Esophagus muscularis mucosa (tissue), 4 donors: ENCODE data around the gene DZIP1. TPM values are rescaled to one million over a fixed set of nuclear protein-coding genes. Genes with fewer than 3 reads are reported as not detected.

Source experiments
- DNase-seq: peaks from one replicate; pipeline ENCODE4 v3.0.0-alpha.2; 2017; ENCODE audit errors: extremely low spot score
- H3K27ac ChIP-seq, 4 donors: fragments of 200-600 bp; sonication (generic); replicated peaks in 1 of 4; 1 replicate in 3 of 4; 2 replicates in 1 of 4; pipeline ENCODE4 v1.5.1; 2016 to 2019; ENCODE audit warnings: mild to moderate bottlenecking in 1 of 4
- H3K27me3 ChIP-seq, 4 donors: fragments of 200-600 bp; sonication (generic); one replicate each; pipeline versions ENCODE4 v1.5.1 to v1.6.0; 2016 to 2019
- H3K36me3 ChIP-seq, 4 donors: fragments of 200-600 bp; sonication (generic); one replicate each; pipeline ENCODE4 v1.5.1; 2016 to 2019
- H3K4me1 ChIP-seq, 4 donors: fragments of 200-600 bp; sonication (generic); one replicate each; pipeline ENCODE4 v1.5.1; 2016 to 2019
- H3K4me3 ChIP-seq, 4 donors: fragments of 200-600 bp; sonication (generic); 1 replicate in 2 of 4; 2 replicates in 2 of 4; pipeline ENCODE4 v1.5.1; 2016 to 2019; ENCODE audit warnings: mild to moderate bottlenecking in 4 of 4, moderate library complexity in 1 of 4
- H3K9me3 ChIP-seq, 4 donors: fragments of 200-600 bp; sonication (generic); 1 replicate in 3 of 4; 2 replicates in 1 of 4; pipeline ENCODE4 v1.5.1; 2016 to 2019
- CTCF ChIP-seq, 3 experiments: fragments of 200-600 bp in 2 of 3; fragments of 450-650 bp in 1 of 3; sonication (generic) in 2 of 3; IDR thresholded peaks; one replicate each; pipeline ENCODE4 v1.5.1; 2017 to 2019; ENCODE audit warnings: antibody characterized with exemption in 3 of 3, mild to moderate bottlenecking in 2 of 3, moderate library complexity in 1 of 3
- EP300 ChIP-seq: sonication (generic); formaldehyde crosslinking; IDR thresholded peaks from one replicate; pipeline ENCODE4 v1.6.1; 2017; ENCODE audit warnings: antibody characterized with exemption
- POLR2A ChIP-seq: fragments of 450-650 bp; IDR thresholded peaks from one replicate; pipeline ENCODE4 v1.6.1; 2017; ENCODE audit warnings: antibody characterized with exemption, moderate library complexity, mild to moderate bottlenecking, low read depth
- POLR2AphosphoS5 ChIP-seq, 2 donors: sonication (generic); formaldehyde crosslinking; IDR thresholded peaks; one replicate each; pipeline ENCODE4 v1.6.1; 2017; ENCODE audit warnings: antibody characterized with exemption in 2 of 2
- WGBS: methylation state at CpG from one replicate; pipeline ENCODE4 v1.1.5; 2018; 5-methylcytosine and 5-hydroxymethylcytosine counted together
- intact Hi-C: fragments of 100-400 bp; cut with DNase I; formaldehyde crosslinking; loops from one replicate; pipeline ENCODE4 v1.15.1; 2023
- total RNA-seq, 4 donors: library from RNA; depleted of rRNA; stranded (reverse); fragments of >200 nt; gene quantifications; one replicate each; pipeline versions ENCODE4 v1.1.0 to v1.2.1, GENCODE V29; 2016

Gene DZIP1
- total RNA-seq, 4 donors from 2014 or later: 14.5 to 31.3 (median 22.2) TPM

GRCh38 chr13:95585867-95586266, 58.6 kb downstream of the DZIP1 start:
- WGBS: 97% methylated on average over 4 of the region's 4 CpGs
- no peaks in the 10 kb centered on the region for H3K4me1 ChIP-seq
- H3K36me3 ChIP-seq: peaks cover 4 to 81% (median 23%) of the 10 kb centered on the region in 4 donors
- intact Hi-C loops: no loop called here
- DNase-seq: no peak
- no peak overlapping the region for H3K4me3 ChIP-seq
- TF ChIP-seq POLR2AphosphoS5 (IDR thresholded peaks at IDR 0.05) (no peak), CTCF (IDR thresholded peaks at IDR 0.05) (no peak), POLR2A (no peak), EP300 (no peak)
- no peak overlapping the region for H3K27ac ChIP-seq
- H3K27me3 ChIP-seq: no peaks in the 10 kb centered on the region
- H3K9me3 ChIP-seq: no peaks in the 10 kb centered on the region

- Histone ChIP-seq H3K9me3 (no peaks in the 10 kb centered on the region), H3K4me3 (no peak overlapping the region), H3K27me3 (no peaks in the 10 kb centered on the region), H3K36me3 (peaks cover 0 to 40% (median 13%) of the 10 kb centered on the region in 4 donors), H3K27ac (no peak overlapping the region), H3K4me1 (no peaks in the 10 kb centered on the region)
- no peak for DNase-seq
- intact Hi-C loops: no loop called here
- WGBS: 93% methylated on average over 3 of the region's 3 CpGs
- TF ChIP-seq POLR2AphosphoS5 (IDR thresholded peaks at IDR 0.05) (no peak), CTCF (IDR thresholded peaks at IDR 0.05) (no peak), POLR2A (no peak), EP300 (no peak)
Observed at GRCh38 chr13:95579303-95579702, 65.2 kb downstream of the DZIP1 start.

DNA sequence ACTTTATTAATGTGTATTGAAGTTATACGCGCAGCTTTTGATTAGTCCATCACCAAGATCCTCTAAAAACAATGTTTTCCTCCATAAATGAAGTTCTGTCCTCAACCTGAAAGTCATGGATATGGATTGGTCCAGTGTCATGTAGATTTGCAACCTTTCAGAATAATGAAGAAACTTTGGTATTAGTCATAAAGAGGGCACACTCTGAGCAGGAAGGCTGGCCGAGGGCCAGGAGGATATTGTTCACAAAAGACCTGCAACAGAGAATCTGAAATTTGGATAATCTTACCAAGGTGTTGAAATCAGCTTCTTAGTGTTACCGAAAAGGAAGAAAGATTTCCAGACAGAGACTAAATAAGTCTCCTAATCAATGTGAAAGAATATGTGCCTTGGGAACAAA, 71.3 kb downstream of the DZIP1 start:
- no peak overlapping the region for H3K4me3 ChIP-seq
- no peak for DNase-seq
- no peaks in the 10 kb centered on the region for H3K4me1 ChIP-seq
- no peak overlapping the region for H3K27ac ChIP-seq
- TF ChIP-seq POLR2A: no peak
- no peak for TF ChIP-seq CTCF (IDR thresholded peaks at IDR 0.05)
- no peak for TF ChIP-seq EP300
- TF ChIP-seq POLR2AphosphoS5 (IDR thresholded peaks at IDR 0.05): no peak
- no peaks in the 10 kb centered on the region for H3K27me3 ChIP-seq
- peaks cover 0 to under 1% (median 0%) of the 10 kb centered on the region in 4 donors for H3K36me3 ChIP-seq
- intact Hi-C loops: no loop called here
- H3K9me3 ChIP-seq: no peaks in the 10 kb centered on the region
- 89% methylated on average over 4 of the region's 4 CpGs for WGBS

DNA sequence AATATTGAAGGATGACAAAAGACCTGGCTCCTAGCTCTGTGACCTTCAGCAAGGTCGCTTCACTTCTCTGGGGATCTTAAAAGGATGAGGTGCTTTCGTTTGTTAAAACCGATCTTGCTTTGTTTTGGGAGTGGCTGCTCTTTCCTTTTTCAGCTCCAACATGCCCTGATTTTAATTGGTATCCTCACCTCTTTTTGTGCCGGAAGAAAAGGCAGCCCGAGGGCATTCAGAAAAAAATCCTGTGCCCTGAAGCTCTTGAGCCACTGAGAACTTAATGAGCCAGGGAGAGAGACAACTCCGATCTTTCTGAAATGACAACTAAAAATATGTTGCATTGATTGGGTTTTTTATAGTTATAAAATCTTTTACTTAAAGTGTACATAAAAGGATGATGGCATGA, 72.6 kb downstream of the DZIP1 start:
- Histone ChIP-seq H3K4me1 (no peaks in the 10 kb centered on the region), H3K4me3 (no peak overlapping the region), H3K27me3 (no peaks in the 10 kb centered on the region), H3K9me3 (no peaks in the 10 kb centered on the region), H3K27ac (no peak overlapping the region), H3K36me3 (no peaks in the 10 kb centered on the region)
- no peak for DNase-seq
- WGBS: 79% methylated on average over 6 of the region's 6 CpGs
- intact Hi-C loops: no loop called here
- TF ChIP-seq POLR2AphosphoS5 (IDR thresholded peaks at IDR 0.05) (no peak), POLR2A (no peak), EP300 (no peak), CTCF (IDR thresholded peaks at IDR 0.05) (no peak)

DNA sequence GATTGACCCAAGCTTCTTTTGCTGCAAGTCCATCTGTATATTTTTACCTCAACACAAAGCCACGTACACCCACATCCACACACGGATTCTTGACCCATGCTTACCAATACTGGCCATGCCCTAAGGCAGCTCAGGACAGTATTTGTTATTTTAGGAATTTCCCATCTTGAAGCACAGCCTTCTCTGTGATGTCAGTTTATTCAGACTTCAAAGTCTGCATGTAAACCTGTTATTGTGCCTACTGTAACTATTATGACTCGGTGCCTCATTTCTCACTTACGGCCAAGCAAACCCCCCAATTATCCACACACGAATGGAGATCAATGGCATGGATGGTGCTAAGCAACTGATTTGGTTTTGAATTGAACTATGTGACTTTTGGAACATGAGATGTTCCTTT, 74.5 kb downstream of the DZIP1 start:
- no peak for DNase-seq
- no peaks in the 10 kb centered on the region for H3K36me3 ChIP-seq
- no peaks in the 10 kb centered on the region for H3K4me1 ChIP-seq
- TF ChIP-seq POLR2AphosphoS5 (IDR thresholded peaks at IDR 0.05) (no peak), POLR2A (no peak), EP300 (no peak), CTCF (IDR thresholded peaks at IDR 0.05) (no peak)
- 63% methylated on average over 5 of the region's 5 CpGs for WGBS
- H3K27me3 ChIP-seq: no peaks in the 10 kb centered on the region
- no peak overlapping the region for H3K4me3 ChIP-seq
- H3K9me3 ChIP-seq: no peaks in the 10 kb centered on the region
- intact Hi-C loops: no loop called here
- no peak overlapping the region for H3K27ac ChIP-seq
